ENCODE data around the gene STIMATE. TPM values are rescaled to one million over a fixed set of nuclear protein-coding genes. Genes with fewer than 3 reads are reported as not detected.

STIMATE gene
- polyA plus RNA-seq, 1 donor: 7.0 TPM

DNA sequence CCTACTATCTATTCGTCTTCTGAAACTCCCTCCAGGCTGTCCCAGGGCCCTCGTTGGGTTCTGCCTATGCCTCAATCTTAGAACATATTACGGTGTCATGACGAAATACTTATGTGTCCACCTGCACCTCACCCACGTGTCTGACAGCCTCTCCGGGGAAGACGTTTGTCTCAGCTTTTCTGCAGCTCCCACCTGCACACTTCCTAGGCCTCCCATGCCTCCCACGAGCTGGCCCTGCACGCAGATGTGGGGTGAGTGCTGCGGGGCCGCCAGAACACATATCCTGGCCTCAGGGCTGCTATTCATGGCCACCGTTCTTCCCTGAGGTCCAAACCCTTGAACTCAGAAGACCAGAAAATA is 55.4 kb downstream of the STIMATE start:
- no peak for DNase-seq (ENCODE audit: low read depth)

- DNase-seq (ENCODE audit: low read depth): no peak
These were observed 56.0 kb downstream of the STIMATE start for GRCh38 chr3:52841211-52841980.

DNA sequence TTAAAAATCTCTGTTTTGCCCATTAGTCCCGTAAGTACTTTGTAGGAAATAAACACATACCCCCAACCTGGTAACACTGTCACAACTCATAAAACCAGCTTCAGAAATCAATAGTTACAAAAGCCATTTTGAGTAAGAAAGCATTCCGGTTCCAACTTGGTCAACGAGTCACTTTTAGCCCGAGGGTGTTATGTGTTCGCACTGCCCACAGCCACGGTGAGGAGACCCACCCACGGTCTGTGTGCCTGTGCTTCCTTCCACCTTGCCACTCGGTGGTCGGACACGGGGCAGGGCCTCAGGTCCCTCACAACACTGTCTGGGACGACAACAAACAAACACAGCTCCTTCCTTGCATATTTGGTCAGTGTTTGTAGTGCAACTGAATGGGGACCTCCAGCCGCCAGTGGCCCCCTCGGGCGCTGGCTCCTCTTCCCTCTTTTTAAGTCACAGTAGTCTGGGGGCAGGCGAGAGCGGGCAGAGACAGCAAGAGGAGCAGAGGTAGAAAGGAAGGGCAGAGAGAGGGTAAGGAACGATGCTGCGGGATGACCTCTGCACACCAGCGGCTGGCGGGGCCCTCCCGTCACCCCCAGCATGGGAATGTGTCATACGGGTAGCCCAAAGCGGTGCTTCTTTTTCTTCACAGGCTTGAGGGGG is 57.3 kb downstream of the STIMATE start:
- DNase-seq (ENCODE audit: low read depth): no peak

DNA sequence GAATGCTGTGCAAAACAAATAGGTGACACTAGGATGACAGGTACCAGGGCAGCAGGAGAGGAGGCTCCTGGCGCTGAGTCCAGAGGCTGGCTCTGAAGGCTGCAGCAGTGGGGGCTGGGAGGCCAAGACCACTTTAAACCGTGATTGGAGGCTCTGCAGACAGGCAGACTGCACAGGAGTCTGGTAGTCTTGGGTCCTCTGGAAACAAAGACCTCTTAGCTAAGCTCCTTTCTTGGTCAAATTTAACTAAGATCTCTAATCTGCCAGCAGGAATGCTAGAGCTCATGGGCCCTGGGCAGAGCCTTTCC is 58.1 kb downstream of the STIMATE start:
- DNase-seq (ENCODE audit: low read depth): no peak

DNA sequence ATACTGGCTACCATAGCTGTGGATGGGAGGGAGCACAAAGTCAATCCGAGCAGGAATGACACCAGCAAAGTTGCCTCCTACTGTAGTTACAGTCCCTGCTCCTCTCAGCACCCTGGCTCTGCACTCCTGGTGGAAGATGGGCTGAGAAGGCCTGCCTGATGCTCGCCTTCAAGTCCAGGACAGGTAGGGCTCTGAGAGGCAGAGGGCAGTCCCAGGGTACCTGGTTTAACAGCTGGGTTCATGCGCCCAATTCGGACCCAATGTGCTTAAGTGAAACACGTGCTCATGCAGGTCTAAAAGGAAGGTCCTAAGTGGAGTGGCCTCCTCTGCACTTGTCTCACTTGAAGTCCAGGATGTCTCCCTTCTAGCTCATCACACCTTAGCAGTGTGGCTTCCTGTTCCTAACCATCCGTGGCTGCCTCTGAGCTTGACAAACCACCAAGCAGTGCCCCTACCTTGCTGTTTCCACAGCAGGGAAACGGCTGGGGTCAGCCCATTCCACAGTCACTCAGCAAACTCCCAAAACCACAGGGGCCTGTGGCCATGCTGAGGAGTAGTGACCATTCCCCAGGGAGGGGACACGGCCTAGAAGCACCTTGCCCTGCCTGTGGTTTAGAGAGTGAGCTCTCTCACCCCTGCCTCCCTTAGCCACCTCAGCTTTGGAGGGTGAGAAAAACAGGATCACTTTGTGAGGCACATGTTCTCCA is 58.6 kb downstream of the STIMATE start:
- no peak for DNase-seq (ENCODE audit: low read depth)

- no peak for DNase-seq (ENCODE audit: low read depth)
These were observed 60.4 kb downstream of the STIMATE start for GRCh38 chr3:52836986-52837385.

DNA sequence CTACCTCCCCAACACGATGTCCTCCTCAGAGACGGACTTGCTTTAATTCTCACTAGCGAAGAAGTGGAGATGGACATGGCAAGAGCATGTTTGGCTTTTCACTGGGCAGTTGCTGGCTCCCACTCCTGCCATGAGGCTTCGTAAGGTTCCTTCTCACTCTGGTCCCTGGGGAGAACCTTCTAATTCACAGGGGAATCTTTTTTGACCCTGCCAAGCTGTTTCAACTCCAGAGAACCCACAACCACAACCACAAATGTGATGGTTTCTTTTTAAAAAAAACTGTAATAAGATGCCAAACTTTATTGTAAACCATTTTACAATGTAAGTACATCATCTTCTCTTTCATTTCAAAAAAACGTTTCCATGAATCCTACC is 60.9 kb downstream of the STIMATE start:
- DNase-seq (ENCODE audit: low read depth): no peak

DNA sequence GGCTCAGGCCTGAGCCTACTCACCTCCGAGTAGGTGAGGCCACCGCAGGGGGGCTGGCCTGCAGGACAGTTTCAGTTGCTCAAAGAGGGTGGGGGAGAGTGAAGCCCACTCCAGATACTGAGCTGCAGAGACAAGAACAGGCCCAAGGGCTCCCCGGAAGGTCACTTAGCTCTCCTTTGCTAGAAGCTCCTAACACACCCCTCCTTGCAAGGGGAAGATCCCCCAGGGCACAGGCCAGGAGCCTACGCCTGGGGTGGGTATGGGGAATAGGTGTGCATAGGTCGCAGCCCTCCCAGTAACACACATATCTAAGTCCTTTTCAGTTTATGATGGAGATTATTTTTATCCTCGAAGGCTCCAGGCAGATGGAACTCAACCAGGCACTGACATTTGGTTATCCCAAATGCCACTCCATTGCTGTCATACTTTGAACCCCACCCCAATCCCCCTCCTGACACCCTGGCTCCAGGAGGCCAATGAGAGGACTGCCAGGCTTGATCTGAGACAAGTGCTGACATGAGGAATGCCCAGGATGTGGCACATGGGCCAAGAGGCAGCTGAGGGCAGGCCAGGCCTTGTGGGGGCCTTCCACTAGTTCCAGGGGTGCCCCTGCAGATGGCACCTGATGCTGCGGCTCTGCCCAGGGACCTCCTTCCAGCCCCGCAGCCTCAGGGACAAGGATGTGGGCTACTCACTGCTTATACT is 61.4 kb downstream of the STIMATE start:
- DNase-seq (ENCODE audit: low read depth): no peak

DNA sequence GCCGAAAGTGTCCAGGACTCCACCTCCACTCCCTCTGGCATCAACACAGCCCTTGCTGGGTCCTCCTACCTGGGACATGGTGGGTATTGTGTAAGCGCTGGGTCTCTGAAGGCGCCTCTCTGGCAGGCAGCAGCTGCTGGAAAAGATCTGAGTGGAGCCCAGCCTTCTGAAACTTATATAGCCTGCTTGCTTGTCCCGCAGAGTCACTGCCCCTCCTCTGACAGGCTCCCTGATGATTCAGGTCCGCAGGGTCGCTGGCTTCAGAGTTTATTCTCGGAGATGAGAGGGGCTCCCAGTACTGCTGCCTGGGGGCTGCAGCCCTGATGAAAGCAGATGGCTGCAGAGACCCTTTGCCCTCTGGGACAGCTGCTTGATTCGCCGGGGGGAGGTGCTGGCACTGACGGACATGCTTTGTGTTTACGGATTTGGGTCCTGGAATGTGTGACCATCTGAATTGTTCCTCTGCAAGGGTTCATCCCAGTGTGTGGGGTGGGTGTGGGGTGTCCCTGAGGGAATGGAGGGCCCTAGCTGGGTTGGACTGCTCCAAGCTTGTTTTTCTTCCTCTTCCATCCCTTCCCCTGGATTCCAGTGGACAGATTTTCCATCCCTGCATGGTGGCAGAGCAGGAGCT is 62.4 kb downstream of the STIMATE start, which contains the start of gene MUSTN1:
Gene MUSTN1, minus strand, starts transcription at position 149 of the 631 bp plus-strand sequence. Its CDS starts 71 bp downstream, at position 78.
- DNase-seq (ENCODE audit: low read depth): no peak

GRCh38 chr3:52833202-52833601 is 64.1 kb downstream of the STIMATE start:
- no peak for DNase-seq (ENCODE audit: low read depth)

GRCh38 chr3:52831500-52832301 is 65.6 kb downstream of the STIMATE start:
- no peak for DNase-seq (ENCODE audit: low read depth)

GRCh38 chr3:52830535-52831258 is 66.7 kb downstream of the STIMATE start, which contains the start of gene ITIH4:
TSS of gene ITIH4 (minus strand) at chr3:52830672. CDS start at chr3:52830642, 30 bp downstream.
- no peak for DNase-seq (ENCODE audit: low read depth)

- DNase-seq (ENCODE audit: low read depth): no peak
These were observed 67.4 kb downstream of the STIMATE start for GRCh38 chr3:52829906-52830463.

DNA sequence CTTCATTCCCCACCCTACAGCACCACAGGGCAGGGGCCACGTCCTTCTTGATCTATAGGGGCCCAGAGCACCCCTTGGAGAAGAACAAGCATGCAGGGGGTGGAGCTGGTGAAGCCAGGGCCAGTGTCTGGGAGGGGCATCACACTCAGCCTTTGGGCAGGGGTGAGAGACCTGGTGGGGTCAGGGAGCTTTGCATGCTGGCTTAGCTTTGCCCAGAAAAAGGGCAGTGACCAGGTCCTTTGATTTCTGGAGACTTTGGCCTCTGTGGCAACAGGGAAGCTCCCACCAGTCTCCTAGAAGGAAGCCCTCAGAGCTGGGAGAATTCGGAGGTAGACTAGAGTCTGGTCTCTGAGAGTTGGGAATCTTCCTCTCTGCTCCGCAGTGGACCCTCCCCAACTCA is 67.9 kb downstream of the STIMATE start:
- no peak for DNase-seq (ENCODE audit: low read depth)

DNA sequence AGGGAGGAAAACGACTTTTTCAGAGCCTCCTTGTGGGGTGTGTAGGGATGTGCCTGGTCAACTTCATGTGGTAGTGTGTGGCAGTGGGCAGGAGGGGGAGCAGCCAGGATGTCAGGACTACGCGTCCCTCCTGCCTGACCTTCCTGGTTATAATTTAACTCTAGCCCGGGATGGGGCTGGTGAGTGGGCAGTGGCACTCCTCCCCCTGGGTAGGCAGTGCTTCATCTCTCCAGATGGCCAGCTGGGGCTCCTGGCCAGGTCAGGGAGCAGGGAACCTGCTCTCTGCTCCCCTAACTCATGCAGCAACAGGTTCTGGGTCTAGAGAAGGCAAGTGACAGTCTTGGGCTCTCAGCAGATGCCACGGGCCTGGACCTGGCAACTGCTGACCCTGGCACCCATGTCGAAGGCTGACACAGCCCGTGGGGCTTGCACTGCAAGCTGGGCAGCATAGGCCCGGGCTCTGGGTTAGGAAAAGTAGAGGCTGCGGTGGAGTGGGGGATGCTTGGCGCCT is 69.4 kb downstream of the STIMATE start:
- DNase-seq (ENCODE audit: low read depth): no peak

GRCh38 chr3:52827441-52827840 is 69.9 kb downstream of the STIMATE start:
- no peak for DNase-seq (ENCODE audit: low read depth)

- DNase-seq (ENCODE audit: low read depth): no peak
These were observed 73.3 kb downstream of the STIMATE start for GRCh38 chr3:52824037-52824436.

GRCh38 chr3:52822363-52822762 is 75.0 kb downstream of the STIMATE start:
- DNase-seq (ENCODE audit: low read depth): no peak

GRCh38 chr3:52820736-52821135 is 76.6 kb downstream of the STIMATE start:
- no peak for DNase-seq (ENCODE audit: low read depth)

DNA sequence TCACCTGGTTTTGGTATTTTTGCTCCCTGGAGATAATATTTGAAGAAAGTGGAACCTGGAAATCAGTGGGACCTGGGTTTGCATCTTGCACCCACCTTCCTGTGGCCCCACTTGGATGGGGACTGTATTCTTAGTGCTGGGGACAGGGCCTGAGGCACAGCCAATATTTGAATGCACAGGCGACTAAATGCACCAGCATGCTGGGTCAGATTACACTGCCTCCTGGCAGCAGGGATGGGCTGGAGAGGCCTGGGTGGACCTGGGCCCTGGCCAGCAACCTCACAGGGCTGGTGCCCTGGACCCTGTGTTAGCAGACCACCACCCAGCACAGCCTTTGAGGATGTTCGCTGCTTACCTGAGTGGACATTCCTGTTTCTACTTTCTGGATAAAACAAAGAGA is 77.4 kb downstream of the STIMATE start:
- DNase-seq (ENCODE audit: low read depth): no peak
